ENCODE data around the gene BCAS3. TPM values are rescaled to one million over a fixed set of nuclear protein-coding genes. Genes with fewer than 3 reads are reported as not detected.

BCAS3 gene
- total RNA-seq, 2 donors from 2014 or later: 28.0 to 37.7 TPM

DNA sequence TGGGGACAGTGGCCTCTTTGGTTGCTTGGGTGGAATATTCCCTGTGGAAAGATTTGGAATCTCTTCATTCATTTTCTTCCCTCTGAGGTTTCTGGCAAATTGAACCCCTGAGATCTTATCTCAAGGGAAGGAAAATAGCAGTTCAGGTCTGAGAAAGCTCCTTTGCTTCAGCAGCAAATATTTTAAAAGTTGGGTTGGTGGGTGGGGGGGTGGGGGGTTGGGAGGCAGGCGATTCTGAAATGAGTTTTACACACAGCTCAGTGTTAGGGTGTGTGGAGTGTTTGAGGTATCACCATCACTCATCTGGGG, 728.8 kb downstream of the BCAS3 start:
- Histone ChIP-seq H3K9me3 (ENCODE audit: control insufficient read depth, low read length) (no peaks in the 10 kb centered on the region), H3K27ac (ENCODE audit: low read depth, low read length) (no peak overlapping the region), H3K9ac (ENCODE audit: extremely low read depth, low read length, poor library complexity, severe bottlenecking) (no peak overlapping the region), H3K36me3 (ENCODE audit: control insufficient read depth, insufficient read depth, low read length) (no peaks in the 10 kb centered on the region), H3K4me1 (ENCODE audit: control insufficient read depth, insufficient read depth, low read length) (no peaks in the 10 kb centered on the region), H3K4me3 (ENCODE audit: low read length) (no peak overlapping the region), H3K27me3 (ENCODE audit: control insufficient read depth, insufficient read depth, low read length, poor library complexity, severe bottlenecking) (peaks cover 100% of the 10 kb centered on the region)
- 38 to 44% methylated on average over 1 of the region's 1 CpG for WGBS, 2 experiments (ENCODE audit: insufficient coverage in 1 of 2, insufficient read length in 1 of 2)
- H3K4me3 Mint-ChIP-seq: no peak overlapping the region
- no peak overlapping the region for H3K27ac Mint-ChIP-seq
- no peaks in the 10 kb centered on the region for H3K36me3 Mint-ChIP-seq (ENCODE audit: low read depth)
- no peaks in the 10 kb centered on the region for H3K9me3 Mint-ChIP-seq
- H3K27me3 Mint-ChIP-seq (ENCODE audit: insufficient read depth): peaks cover 97% of the 10 kb centered on the region
- DNase-seq: no peak
- TF ChIP-seq CTCF (conservative IDR thresholded peaks at IDR 0.05): no peak
- peaks cover 8% of the 10 kb centered on the region for H3K4me1 Mint-ChIP-seq

GRCh38 chr17:61406971-61407911, 729.6 kb downstream of the BCAS3 start:
- peaks cover 8% of the 10 kb centered on the region for H3K4me1 Mint-ChIP-seq
- H3K27me3 ChIP-seq (ENCODE audit: control insufficient read depth, insufficient read depth, low read length, poor library complexity, severe bottlenecking): peaks cover 100% of the 10 kb centered on the region

More at GRCh38 chr17:61406971-61407911, 729.6 kb downstream of the BCAS3 start:
- H3K9me3 ChIP-seq (ENCODE audit: control insufficient read depth, low read length): no peaks in the 10 kb centered on the region
- H3K36me3 ChIP-seq (ENCODE audit: control insufficient read depth, insufficient read depth, low read length): no peaks in the 10 kb centered on the region
- no peak overlapping the region for H3K27ac ChIP-seq (ENCODE audit: low read depth, low read length)
- Mint-ChIP-seq H3K4me3 (no peak overlapping the region), H3K27me3 (ENCODE audit: insufficient read depth) (peaks cover 92% of the 10 kb centered on the region), H3K9me3 (no peaks in the 10 kb centered on the region), H3K27ac (no peak overlapping the region), H3K36me3 (ENCODE audit: low read depth) (no peaks in the 10 kb centered on the region)
- no peak overlapping the region for H3K9ac ChIP-seq (ENCODE audit: extremely low read depth, low read length, poor library complexity, severe bottlenecking)
- 40 to 41% methylated on average over 7 to 8 of the region's 8 CpGs for WGBS, 2 experiments (ENCODE audit: insufficient coverage in 1 of 2, insufficient read length in 1 of 2)
- peak; percentile 55 for DNase-seq
- H3K4me3 ChIP-seq (ENCODE audit: low read length): no peak overlapping the region
- no peaks in the 10 kb centered on the region for H3K4me1 ChIP-seq (ENCODE audit: control insufficient read depth, insufficient read depth, low read length)
- no peak for TF ChIP-seq CTCF (conservative IDR thresholded peaks at IDR 0.05)
